Measurements from ENCODE around the gene GLB1L. TPM values are rescaled to one million over a fixed set of nuclear protein-coding genes. Genes with fewer than 3 reads are reported as not detected.

Gene GLB1L
- polyA plus RNA-seq, 1 of the 3 experiments (the other 2 are of a cell fraction), result 11.7 TPM

GRCh38 chr2:219230059-219230540 lies 15.1 kb downstream of the GLB1L start:
- peak overlapping the region; percentile 74 to 77 for H3K27ac ChIP-seq (ENCODE audit: low read depth in 2 of 2, low read length in 1 of 2)
- H4K20me1 ChIP-seq (ENCODE audit: insufficient read depth), result no peaks in the 10 kb centered on the region
- peaks cover 11% of the 10 kb centered on the region for H3F3A ChIP-seq (replicated peaks; ENCODE audit: insufficient read depth)
- H3K79me2 ChIP-seq (ENCODE audit: insufficient read depth), result peaks cover 27% of the 10 kb centered on the region
- POLR2A ChIA-PET, result interaction anchor here (0.6 to 2.7 kb wide), 5 partner anchors 12 to 268 kb away, joined by 3 to 23 read pairs (median 8); partner anchors contain the start of genes ABCB6, CNPPD1, GLB1L and STK16
- no peaks in the 10 kb centered on the region for H3K9me2 ChIP-seq
- CTCF ChIA-PET, result interaction anchor here (0.9 to 5.1 kb wide), 8 partner anchors 11 to 70 kb away, joined by 3 to 40 read pairs (median 4); partner anchors contain the start of genes ABCB6 and NHEJ1
- no peaks in the 10 kb centered on the region for H3K27me3 ChIP-seq (ENCODE audit: insufficient read depth)
- H3K9ac ChIP-seq, result peak overlapping the region; percentile 70
- H3K36me3 ChIP-seq (replicated peaks in 1 of 2; ENCODE audit: control insufficient read depth in 1 of 2, insufficient read depth in 2 of 2, low read length in 1 of 2), result peaks cover 14 to 39% of the 10 kb centered on the region in 2 experiments
- H3K4me2 ChIP-seq, result peak overlapping the region; percentile 87
- WGBS (ENCODE audit: low lambda C conversion rate), result 0% methylated on average over 24 of the region's 24 CpGs
- peak; percentile 65 for DNase-seq
- H3K4me3 ChIP-seq (ENCODE audit: low read depth in 2 of 2, low read length in 1 of 2), result peak overlapping the region; percentile 82 to 87
- no peak for TF ChIP-seq TCF12 (IDR thresholded peaks at IDR 0.05)
- TF ChIP-seq JUND (IDR thresholded peaks at IDR 0.05), result no peak
- TF ChIP-seq NFIC (IDR thresholded peaks at IDR 0.05; ENCODE audit: borderline replicate concordance), result no peak
- TF ChIP-seq MAX (IDR thresholded peaks at IDR 0.05; ENCODE audit: low read depth), result no peak; the same call in 1 of the 2 replicates
- TF ChIP-seq REST (IDR thresholded peaks at IDR 0.05; ENCODE audit: low read depth, low read length), result no peak
- no peak; the same call in 1 of the 2 replicates for TF ChIP-seq POLR2AphosphoS5 (IDR thresholded peaks at IDR 0.05; ENCODE audit: low read depth, low read length)
- TF ChIP-seq IRF3 (IDR thresholded peaks at IDR 0.05; ENCODE audit: low read depth, low read length), result no peak
- no peak for TF ChIP-seq ELF1 (IDR thresholded peaks at IDR 0.05)
- no peak for TF ChIP-seq EP300 (IDR thresholded peaks at IDR 0.05; ENCODE audit: borderline replicate concordance in 1 of 2, low read depth in 1 of 2, low read length in 1 of 2)
- TF ChIP-seq NRF1 (IDR thresholded peaks at IDR 0.05; ENCODE audit: low read depth, low read length), result no peak
- no peak for TF ChIP-seq MEF2A (IDR thresholded peaks at IDR 0.05; ENCODE audit: borderline replicate concordance, low read depth)
- no peak for TF ChIP-seq FOXM1 (IDR thresholded peaks at IDR 0.05; ENCODE audit: low read depth)
- TF ChIP-seq RFX5 (IDR thresholded peaks at IDR 0.05; ENCODE audit: low read length), result no peak
- TF ChIP-seq MXI1 (IDR thresholded peaks at IDR 0.05; ENCODE audit: low read depth, low read length), result no peak
- no peak for TF ChIP-seq PBX3 (IDR thresholded peaks at IDR 0.05)
- TF ChIP-seq RCOR1 (IDR thresholded peaks at IDR 0.05; ENCODE audit: low read length), result no peak
- H3K9me3 ChIP-seq, result no peaks in the 10 kb centered on the region
- peak overlapping the region; percentile 80 for H2AFZ ChIP-seq (ENCODE audit: low read depth)
- peaks cover 3 to 16% of the 10 kb centered on the region in 2 experiments; a peak in 1 of 4 replicates for H3K4me1 ChIP-seq (ENCODE audit: control insufficient read depth in 1 of 2, insufficient read depth in 2 of 2, low read depth in 1 of 2, low read length in 1 of 2)
